Spleen (tissue), 11 donors: ENCODE measurements around the gene TSR2. TPM values are rescaled to one million over a fixed set of nuclear protein-coding genes. Genes with fewer than 3 reads are reported as not detected.

Experiments
- DNase-seq: peaks from one replicate; pipeline ENCODE4 v3.0.0-alpha.2; 2020
- H3K27ac ChIP-seq, 8 donors: fragments of 200-600 bp; sonication (generic) in 7 of 8; 1 replicate in 4 of 8; 2 replicates in 4 of 8; pipeline versions ENCODE4 v1.5.0 to v1.8.0; 2016 to 2021; ENCODE audit warnings: inconsistent platforms in 4 of 8, mild to moderate bottlenecking in 4 of 8, moderate library complexity in 1 of 8
- H3K27me3 ChIP-seq, 7 donors: fragments of 200-600 bp; sonication (generic) in 6 of 7; replicated peaks in 1 of 7; 1 replicate in 4 of 7; 2 replicates in 3 of 7; pipeline versions ENCODE4 v1.5.0 to v1.8.0; 2016 to 2021; ENCODE audit warnings: inconsistent platforms in 3 of 7, mild to moderate bottlenecking in 1 of 7
- H3K36me3 ChIP-seq, 6 donors: fragments of 200-600 bp; sonication (generic) in 5 of 6; 1 replicate in 4 of 6; 2 replicates in 2 of 6; pipeline versions ENCODE4 v1.5.0 to v1.8.0; 2016 to 2021; ENCODE audit warnings: inconsistent platforms in 2 of 6
- H3K4me1 ChIP-seq, 6 donors: fragments of 200-600 bp; sonication (generic) in 5 of 6; 1 replicate in 3 of 6; 2 replicates in 3 of 6; pipeline versions ENCODE4 v1.5.0 to v1.8.0; 2016 to 2021; ENCODE audit warnings: inconsistent platforms in 3 of 6
- H3K4me3 ChIP-seq, 8 donors: fragments of 200-600 bp; sonication (generic) in 7 of 8; 1 replicate in 4 of 8; 2 replicates in 4 of 8; pipeline versions ENCODE4 v1.5.0 to v1.8.0; 2016 to 2021; ENCODE audit warnings: inconsistent platforms in 4 of 8, mild to moderate bottlenecking in 4 of 8, moderate library complexity in 2 of 8
- H3K9me3 ChIP-seq, 8 donors: fragments of 200-600 bp; sonication (generic) in 7 of 8; 1 replicate in 4 of 8; 2 replicates in 4 of 8; pipeline versions ENCODE4 v1.5.0 to v1.8.0; 2016 to 2021; ENCODE audit warnings: inconsistent platforms in 4 of 8
- CTCF ChIP-seq, 11 experiments: fragments of 200-600 bp in 7 of 11; fragments of 450-650 bp in 4 of 11; sonication (generic) in 4 of 11; IDR thresholded peaks in 8 of 11; conservative IDR thresholded peaks in 3 of 11; 1 replicate in 7 of 11; 2 replicates in 4 of 11; pipeline versions ENCODE4 v1.4.0 to v1.8.0; 2016 to 2021; ENCODE audit warnings: antibody characterized with exemption in 11 of 11, inconsistent platforms in 4 of 11, mild to moderate bottlenecking in 1 of 11
- POLR2A ChIP-seq, 3 donors: fragments of 450-650 bp; IDR thresholded peaks; one replicate each; pipeline ENCODE4 v1.5.1; 2017; ENCODE audit warnings: antibody characterized with exemption in 3 of 3, mild to moderate bottlenecking in 1 of 3
- POLR2AphosphoS5 ChIP-seq, 3 donors: sonication (generic); formaldehyde crosslinking; IDR thresholded peaks; one replicate each; pipeline ENCODE4 v1.5.1; 2017; ENCODE audit warnings: antibody characterized with exemption in 3 of 3
- WGBS, 5 donors: extraction: QIAGEN DNeasy Blood & Tissue Kit in 3 of 5; methylation state at CpG; one replicate each; pipeline versions ENCODE4 v1.1.5 to v1.1.7; 2013 to 2018; 5-methylcytosine and 5-hydroxymethylcytosine counted together
- intact Hi-C: fragments of 100-400 bp; cut with DNase I; formaldehyde crosslinking; loops from one replicate; pipeline ENCODE4 v1.15.0; 2023; ENCODE audit warnings: low total_unique reads
- polyA plus RNA-seq, 3 donors: library from polyadenylated mRNA; stranded (reverse); fragments of 200-250 nt; gene quantifications; one replicate each; pipeline ENCODE4 v1.2.1, GENCODE V29; 2013
- total RNA-seq, 7 donors: library from RNA; depleted of rRNA in 3 of 7; stranded (reverse); fragments of >200 nt in 3 of 7; fragmentation: NEBNext Ultra II Directional in 4 of 7; extraction: Animal tissue kit (Norgen Biotek cat#: 25700) in 4 of 7; gene quantifications; one replicate each; pipeline versions ENCODE4 v1.1.0 to v1.2.1, GENCODE V29; 2016 to 2021
- donor health status: healthy with polysubstance abuse.
- donor health status: DM: no; HTN: no; CAD: no; lungs with moderate emphysema.
- donor health status: DM: no; HTN: no; CAD: no.
- donor health status: Bipolar disorder and iron deficiency.
- donor health status: healthy.
- donor health status: DM: no; HTN: no; CAD: no.
- donor health status: DM: yes; HTN: yes; CAD: no.

Gene TSR2
- total and polyA plus RNA-seq, 10 donors, result 21.4 to 46.4 (median 33.2) TPM

DNA sequence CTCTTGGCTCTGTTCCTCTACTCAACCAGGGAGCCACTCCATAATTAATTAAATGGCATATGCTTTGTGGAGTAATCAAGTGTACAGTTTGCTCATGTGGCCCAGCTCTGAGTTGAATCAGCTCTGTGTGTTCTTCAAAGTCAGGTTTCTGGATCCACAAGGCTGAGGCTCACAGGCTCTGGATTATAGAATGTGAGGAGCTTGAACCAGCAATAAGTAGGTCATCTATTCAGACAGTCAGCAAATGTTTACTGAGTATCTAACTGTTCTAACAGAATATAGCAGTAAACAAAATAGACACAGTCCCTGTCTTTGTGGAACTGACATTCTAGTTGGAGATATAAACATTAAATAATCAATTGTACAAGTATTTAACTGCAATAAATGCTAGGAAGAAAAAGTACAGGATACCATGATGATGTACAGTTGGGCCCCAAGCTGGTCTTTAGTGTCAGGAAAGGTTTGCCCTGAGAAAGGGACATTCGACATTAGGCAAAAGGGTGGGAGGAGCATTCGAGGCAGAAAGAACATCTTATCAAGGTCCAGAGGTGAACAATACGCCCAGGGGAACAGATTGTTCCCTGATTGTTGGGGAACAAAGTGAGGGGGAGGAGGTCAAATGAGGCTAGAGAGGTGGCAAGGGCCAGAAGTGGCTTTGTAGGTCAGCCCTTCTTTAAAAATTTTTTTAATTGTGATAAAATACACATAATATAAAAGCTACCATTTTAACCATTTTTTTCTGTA is 20.5 kb upstream of the TSR2 start:
- Histone ChIP-seq H3K4me1 (no peaks in the 10 kb centered on the region), H3K4me3 (no peak overlapping the region), H3K27me3 (peaks cover 0 to 19% (median 0%) of the 10 kb centered on the region in 7 donors), H3K36me3 (no peaks in the 10 kb centered on the region), H3K27ac (no peak overlapping the region), H3K9me3 (peaks cover 0 to 3% (median 0%) of the 10 kb centered on the region in 8 donors)
- DNase-seq, result no peak
- TF ChIP-seq POLR2A (IDR thresholded peaks at IDR 0.05) (no peak), CTCF (IDR thresholded peaks at IDR 0.05 in 8 of 11, conservative IDR thresholded peaks at IDR 0.05 in 3 of 11) (no peak), POLR2AphosphoS5 (IDR thresholded peaks at IDR 0.05) (no peak)
- 43 to 74% (median 66%) methylated on average over 3 of the region's 3 CpGs for WGBS, 5 donors
- intact Hi-C loops, result no loop called here

GRCh38 chrX:54422168-54422567 is 18.0 kb upstream of the TSR2 start:
- WGBS, 5 donors, result 73 to 94% (median 85%) methylated on average over 3 of the region's 3 CpGs
- TF ChIP-seq CTCF (IDR thresholded peaks at IDR 0.05 in 8 of 11, conservative IDR thresholded peaks at IDR 0.05 in 3 of 11) (no peak), POLR2A (IDR thresholded peaks at IDR 0.05) (no peak), POLR2AphosphoS5 (IDR thresholded peaks at IDR 0.05) (no peak)
- Histone ChIP-seq H3K27me3 (peaks cover 0 to 5% (median 0%) of the 10 kb centered on the region in 7 donors), H3K27ac (no peak overlapping the region), H3K9me3 (peaks cover 0 to under 1% (median 0%) of the 10 kb centered on the region in 8 donors), H3K4me1 (no peaks in the 10 kb centered on the region), H3K36me3 (no peaks in the 10 kb centered on the region), H3K4me3 (no peak overlapping the region)
- DNase-seq, result no peak
- intact Hi-C loops, result no loop called here

GRCh38 chrX:54423161-54423888 is 16.9 kb upstream of the TSR2 start:
- 24 to 47% (median 29%) methylated on average over 10 to 14 of the region's 14 CpGs for WGBS, 5 donors
- no peaks in the 10 kb centered on the region for H3K9me3 ChIP-seq
- TF ChIP-seq POLR2AphosphoS5 (IDR thresholded peaks at IDR 0.05), result no peak
- TF ChIP-seq CTCF (IDR thresholded peaks at IDR 0.05 in 8 of 11, conservative IDR thresholded peaks at IDR 0.05 in 3 of 11), result peak in 1 of 11 experiments; percentile 12
- TF ChIP-seq POLR2A (IDR thresholded peaks at IDR 0.05), result no peak
- no peaks in the 10 kb centered on the region for H3K36me3 ChIP-seq
- intact Hi-C loops, result no loop called here
- no peaks in the 10 kb centered on the region for H3K4me1 ChIP-seq
- H3K27me3 ChIP-seq, result peaks cover 0 to 4% (median 0%) of the 10 kb centered on the region in 7 donors
- H3K27ac ChIP-seq, result no peak overlapping the region
- no peak overlapping the region for H3K4me3 ChIP-seq
- no peak for DNase-seq

DNA sequence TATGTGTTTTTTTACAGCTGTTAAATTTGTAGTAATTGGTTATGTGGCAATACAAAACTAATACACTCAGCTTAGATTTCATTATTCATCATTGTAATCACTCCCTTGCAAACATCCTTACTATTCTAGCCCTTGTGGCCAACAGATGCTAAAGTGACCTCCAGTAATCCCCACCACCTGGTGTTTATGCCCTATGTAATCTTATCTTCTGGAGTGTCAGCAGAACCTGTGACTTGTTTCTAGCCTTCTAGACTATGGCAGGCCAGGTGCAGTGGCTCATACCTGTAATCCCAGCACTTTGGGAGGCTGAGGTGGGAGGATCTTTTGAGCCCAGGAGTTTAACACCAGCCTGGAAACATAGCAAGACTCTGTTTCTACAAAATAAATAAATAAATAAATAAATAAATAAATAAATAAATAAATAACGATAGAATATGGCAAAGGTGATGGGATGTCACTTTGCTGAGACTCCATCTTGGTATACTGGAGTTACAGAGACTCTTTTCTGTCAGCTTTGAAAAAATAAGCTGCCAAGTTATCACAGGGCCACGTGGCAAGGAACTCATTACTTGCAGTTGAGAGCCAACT is 12.3 kb upstream of the TSR2 start:
- no peaks in the 10 kb centered on the region for H3K4me1 ChIP-seq
- H3K27ac ChIP-seq, result no peak overlapping the region
- H3K36me3 ChIP-seq, result no peaks in the 10 kb centered on the region
- H3K4me3 ChIP-seq, result no peak overlapping the region
- no peaks in the 10 kb centered on the region for H3K9me3 ChIP-seq
- no peaks in the 10 kb centered on the region for H3K27me3 ChIP-seq
- TF ChIP-seq POLR2AphosphoS5 (IDR thresholded peaks at IDR 0.05), result no peak
- no peak for TF ChIP-seq CTCF (IDR thresholded peaks at IDR 0.05 in 8 of 11, conservative IDR thresholded peaks at IDR 0.05 in 3 of 11)
- no peak for TF ChIP-seq POLR2A (IDR thresholded peaks at IDR 0.05)
- intact Hi-C loops, result no loop called here
- no peak for DNase-seq
- WGBS, 5 donors, result 40 to 73% (median 67%) methylated on average over 2 of the region's 2 CpGs
